ENCODE results near the gene ARHGAP42. TPM values are rescaled to one million over a fixed set of nuclear protein-coding genes. Genes with fewer than 3 reads are reported as not detected.

ARHGAP42 gene
- total and polyA plus RNA-seq, 2 of the 4 experiments (the other 2 are of a cell fraction): 2.9 to 7.3 TPM

DNA sequence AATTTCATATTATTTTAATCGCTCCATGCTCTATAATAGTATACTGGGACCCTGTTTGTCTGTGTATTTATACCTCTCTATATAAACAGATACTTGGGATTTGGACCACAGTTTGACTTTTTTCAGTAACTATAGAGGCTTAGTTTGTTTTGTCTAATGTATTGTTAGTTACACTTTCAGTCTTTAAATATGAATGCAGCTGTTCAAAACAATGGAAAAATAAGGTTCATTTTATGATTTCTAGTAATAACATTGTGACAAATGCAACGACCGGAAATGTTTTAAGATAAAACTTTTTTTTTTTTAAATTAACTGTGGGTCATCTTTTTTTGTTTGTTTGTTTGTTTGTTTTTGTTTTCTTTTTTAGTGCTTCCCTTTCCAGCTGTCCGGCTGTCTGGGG, 133.5 kb downstream of the ARHGAP42 start:
- no peak overlapping the region for H4K91ac ChIP-seq (ENCODE audit: insufficient read depth, low read depth, low read length)
- no peak overlapping the region for H4K8ac ChIP-seq (ENCODE audit: low read depth in 2 of 2, low read length in 2 of 2)
- H3K27ac ChIP-seq (ENCODE audit: insufficient read depth, low read length): no peak overlapping the region
- POLR2A ChIA-PET (ENCODE audit: unreplicated experiment): interaction anchor here (0.8 kb wide), 1 partner anchor 133 kb away, joined by 11 read pairs; no protein-coding TSS in a partner anchor
- H3K9me1 ChIP-seq (ENCODE audit: insufficient read depth, low read length): no peaks in the 10 kb centered on the region
- ATAC-seq (ENCODE audit: low read depth) (no peak), DNase-seq (no peak)
- dilution Hi-C loops (cut with HindIII; ENCODE audit: low sequenced_read_pairs, unreplicated experiment): no loop called here
- no peak overlapping the region for H2BK20ac ChIP-seq (ENCODE audit: low read depth, low read length)
- H3K36me3 ChIP-seq (ENCODE audit: control insufficient read depth, insufficient read depth, low read length): no peaks in the 10 kb centered on the region
- H3K27me3 ChIP-seq (ENCODE audit: control insufficient read depth, insufficient read depth, low read length): no peaks in the 10 kb centered on the region
- no peak overlapping the region for H3K4ac ChIP-seq (ENCODE audit: low read depth, low read length)
- no peak overlapping the region for H4K5ac ChIP-seq (ENCODE audit: low read depth, low read length)
- H3K23ac ChIP-seq (ENCODE audit: low read depth, low read length): no peak overlapping the region
- no peak overlapping the region for H3K56ac ChIP-seq (ENCODE audit: extremely low read depth, insufficient read depth, low read length)
- H2AK5ac ChIP-seq (ENCODE audit: low read depth, low read length): no peak overlapping the region
- H3K14ac ChIP-seq (replicated peaks; ENCODE audit: low read depth, low read length): no peak overlapping the region
- H3K4me3 ChIP-seq (ENCODE audit: insufficient read depth, low read depth, low read length): no peak overlapping the region
- no peak overlapping the region for H3K9ac ChIP-seq (ENCODE audit: low read depth, low read length)
- no peak overlapping the region for H2BK15ac ChIP-seq (ENCODE audit: low read depth, low read length)
- in situ Hi-C loops (cut with MboI; ENCODE audit: low sequenced_read_pairs): no loop called here
- no peak overlapping the region for H2AFZ ChIP-seq (replicated peaks; ENCODE audit: low read length, poor library complexity)
- H2BK5ac ChIP-seq (ENCODE audit: low read depth, low read length, poor library complexity, severe bottlenecking): no peak overlapping the region
- CTCF ChIA-PET: interaction anchor here (0.6 to 0.7 kb wide), 4 partner anchors 28 to 1313 kb away, joined by 3 read pairs; no protein-coding TSS in a partner anchor
- intact Hi-C loops (cut with micrococcal nuclease): no loop called here
- no peak overlapping the region for H3K4me2 ChIP-seq (ENCODE audit: low read depth, low read length)
- H2BK120ac ChIP-seq (ENCODE audit: low read depth, low read length): no peak overlapping the region
- TF ChIP-seq NFE2L2 (IDR thresholded peaks at IDR 0.05; ENCODE audit: low read depth, low read length): no peak
- no peak for TF ChIP-seq POLR2A (IDR thresholded peaks at IDR 0.05; ENCODE audit: low read depth, low read length)
- TF ChIP-seq BHLHE40 (IDR thresholded peaks at IDR 0.05; ENCODE audit: low read depth, low read length): no peak
- TF ChIP-seq FOS (IDR thresholded peaks at IDR 0.05; ENCODE audit: low read depth, low read length): no peak
- no peak for TF ChIP-seq SMC3 (IDR thresholded peaks at IDR 0.05; ENCODE audit: low read depth, low read length)
- TF ChIP-seq, protein P1, sequence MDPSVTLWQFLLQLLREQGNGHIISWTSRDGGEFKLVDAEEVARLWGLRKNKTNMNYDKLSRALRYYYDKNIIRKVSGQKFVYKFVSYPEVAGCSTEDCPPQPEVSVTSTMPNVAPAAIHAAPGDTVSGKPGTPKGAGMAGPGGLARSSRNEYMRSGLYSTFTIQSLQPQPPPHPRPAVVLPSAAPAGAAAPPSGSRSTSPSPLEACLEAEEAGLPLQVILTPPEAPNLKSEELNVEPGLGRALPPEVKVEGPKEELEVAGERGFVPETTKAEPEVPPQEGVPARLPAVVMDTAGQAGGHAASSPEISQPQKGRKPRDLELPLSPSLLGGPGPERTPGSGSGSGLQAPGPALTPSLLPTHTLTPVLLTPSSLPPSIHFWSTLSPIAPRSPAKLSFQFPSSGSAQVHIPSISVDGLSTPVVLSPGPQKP (IDR thresholded peaks at IDR 0.05; ENCODE audit: borderline replicate concordance, low read depth, low read length): no peak
- no peak for TF ChIP-seq RAD21 (IDR thresholded peaks at IDR 0.05; ENCODE audit: low read length)
- no peak for TF ChIP-seq RCOR1 (IDR thresholded peaks at IDR 0.05; ENCODE audit: insufficient replicate concordance, low read length)
- TF ChIP-seq, protein P2, sequence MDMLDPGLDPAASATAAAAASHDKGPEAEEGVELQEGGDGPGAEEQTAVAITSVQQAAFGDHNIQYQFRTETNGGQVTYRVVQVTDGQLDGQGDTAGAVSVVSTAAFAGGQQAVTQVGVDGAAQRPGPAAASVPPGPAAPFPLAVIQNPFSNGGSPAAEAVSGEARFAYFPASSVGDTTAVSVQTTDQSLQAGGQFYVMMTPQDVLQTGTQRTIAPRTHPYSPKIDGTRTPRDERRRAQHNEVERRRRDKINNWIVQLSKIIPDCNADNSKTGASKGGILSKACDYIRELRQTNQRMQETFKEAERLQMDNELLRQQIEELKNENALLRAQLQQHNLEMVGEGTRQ (IDR thresholded peaks at IDR 0.05; ENCODE audit: low read depth, low read length): no peak
- TF ChIP-seq, protein P3, sequence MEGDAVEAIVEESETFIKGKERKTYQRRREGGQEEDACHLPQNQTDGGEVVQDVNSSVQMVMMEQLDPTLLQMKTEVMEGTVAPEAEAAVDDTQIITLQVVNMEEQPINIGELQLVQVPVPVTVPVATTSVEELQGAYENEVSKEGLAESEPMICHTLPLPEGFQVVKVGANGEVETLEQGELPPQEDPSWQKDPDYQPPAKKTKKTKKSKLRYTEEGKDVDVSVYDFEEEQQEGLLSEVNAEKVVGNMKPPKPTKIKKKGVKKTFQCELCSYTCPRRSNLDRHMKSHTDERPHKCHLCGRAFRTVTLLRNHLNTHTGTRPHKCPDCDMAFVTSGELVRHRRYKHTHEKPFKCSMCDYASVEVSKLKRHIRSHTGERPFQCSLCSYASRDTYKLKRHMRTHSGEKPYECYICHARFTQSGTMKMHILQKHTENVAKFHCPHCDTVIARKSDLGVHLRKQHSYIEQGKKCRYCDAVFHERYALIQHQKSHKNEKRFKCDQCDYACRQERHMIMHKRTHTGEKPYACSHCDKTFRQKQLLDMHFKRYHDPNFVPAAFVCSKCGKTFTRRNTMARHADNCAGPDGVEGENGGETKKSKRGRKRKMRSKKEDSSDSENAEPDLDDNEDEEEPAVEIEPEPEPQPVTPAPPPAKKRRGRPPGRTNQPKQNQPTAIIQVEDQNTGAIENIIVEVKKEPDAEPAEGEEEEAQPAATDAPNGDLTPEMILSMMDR (conservative IDR thresholded peaks at IDR 0.05; ENCODE audit: low read depth, low read length): no peak
- TF ChIP-seq CHD1 (IDR thresholded peaks at IDR 0.05; ENCODE audit: low read depth, low read length): no peak
- TF ChIP-seq RFX5 (IDR thresholded peaks at IDR 0.05; ENCODE audit: low read depth, low read length): no peak
- TF ChIP-seq MAFK (IDR thresholded peaks at IDR 0.05; ENCODE audit: low read depth, low read length): no peak
- TF ChIP-seq MAZ (IDR thresholded peaks at IDR 0.05; ENCODE audit: borderline replicate concordance, low read depth, low read length): no peak
- no peak overlapping the region for H3K18ac ChIP-seq (ENCODE audit: low read depth, low read length)
- peaks cover 0 to 11% of the 10 kb centered on the region in 2 experiments; a peak in 2 of 4 replicates for H3K79me1 ChIP-seq (ENCODE audit: low read depth in 1 of 2, low read length in 2 of 2)
- BruUV-seq (replicated peaks): no TSS peak
- H2AK9ac ChIP-seq (replicated peaks; ENCODE audit: low read depth, low read length, poor library complexity): no peak overlapping the region
- H3K9me3 ChIP-seq (ENCODE audit: control insufficient read depth, insufficient read depth, low read length): no peaks in the 10 kb centered on the region
- WGBS, 2 experiments (ENCODE audit: extremely low coverage in 2 of 2, insufficient read length in 1 of 2): 83% methylated on average over 2 of the region's 4 CpGs; no CpG with 5 or more reads in 1 of the 2 experiments
- H3K4me1 ChIP-seq (ENCODE audit: control insufficient read depth, insufficient read depth, low read length): peaks cover 1% of the 10 kb centered on the region; the same call in 1 of the 2 replicates
- H4K20me1 ChIP-seq (ENCODE audit: insufficient read depth, low read length): no peaks in the 10 kb centered on the region

Data from IMR-90 (cell line).